K562 (cell line): Measurements from ENCODE around the gene HJV. TPM values are rescaled to one million over a fixed set of nuclear protein-coding genes. Genes with fewer than 3 reads are reported as not detected.

Source experiments
- CEBPB ChIP-seq: fragments of 450-650 bp; IDR thresholded peaks from 2 replicates; pipeline ENCODE4 v1.6.1; 2016; ENCODE audit warnings: missing genetic modification characterization, missing compliant biosample characterization
- CEBPG ChIP-seq, 3 experiments: fragments of 200-800 bp in 1 of 3; sonication (Bioruptor generic) in 1 of 3; sonication (generic) in 1 of 3; formaldehyde crosslinking in 1 of 3; IDR thresholded peaks in 2 of 3; conservative IDR thresholded peaks in 1 of 3; 2 replicates each; pipeline versions ENCODE4 v1.6.1 to v1.8.0; 2016 to 2022; ENCODE audit warnings: missing compliant biosample characterization in 2 of 3, missing genetic modification characterization in 2 of 3, mild to moderate bottlenecking in 1 of 3, missing genetic modification reagents in 1 of 3
- FOXJ2 ChIP-seq: fragments of 200-800 bp; sonication (Bioruptor generic); IDR thresholded peaks from 2 replicates; pipeline ENCODE4 v1.6.1; 2016; ENCODE audit warnings: missing genetic modification characterization, missing compliant biosample characterization
- HDAC1 ChIP-seq, 2 experiments: fragments of 450-650 bp; IDR thresholded peaks; 2 replicates each; pipeline ENCODE4 v1.6.1; 2016 to 2017; ENCODE audit warnings: inconsistent platforms in 1 of 2, mild to moderate bottlenecking in 1 of 2, moderate library complexity in 1 of 2
- RAD51 ChIP-seq: fragments of 450-650 bp; IDR thresholded peaks from 2 replicates; pipeline ENCODE4 v1.7.1; 2016; ENCODE audit warnings: low read depth, mild to moderate bottlenecking, borderline replicate concordance
- RCOR1 ChIP-seq, 2 experiments: IDR thresholded peaks; 2 replicates each; pipeline ENCODE4 v1.6.1; 2012; ENCODE audit warnings: low read depth in 2 of 2, low read length in 2 of 2, borderline replicate concordance in 1 of 2, improper control_type of control experiment in 1 of 2
- SMARCC2 ChIP-seq: fragments of 450-650 bp; IDR thresholded peaks from 2 replicates; pipeline ENCODE4 v1.6.1; 2017; ENCODE audit warnings: antibody characterized with exemption, moderate library complexity, mild to moderate bottlenecking, low read depth
- ZNF212 ChIP-seq: fragments of 450-650 bp; formaldehyde crosslinking; IDR thresholded peaks from 2 replicates; pipeline ENCODE4 v1.4.0; 2020; ENCODE audit warnings: mild to moderate bottlenecking
- ZNF224 ChIP-seq: sonication (generic); formaldehyde crosslinking; IDR thresholded peaks from 2 replicates; pipeline ENCODE4 v1.8.0; 2022; ENCODE audit warnings: mild to moderate bottlenecking, missing genetic modification reagents
- polyA plus RNA-seq, 8 experiments: library from polyadenylated mRNA; depleted of rRNA in 4 of 8; stranded (reverse) in 5 of 8; unstranded in 3 of 8; fragments of >200 nt; fragmentation: Nextera tagmentation in 2 of 8; fragmentation: Illumina TruSeq in 1 of 8; extraction: Ambion mirVana in 2 of 8; extraction: Trizol in 1 of 8; gene quantifications; 2 replicates each; pipeline versions ENCODE4 v1.2.1 to v1.2.3, GENCODE V29; 2011 to 2014; ENCODE audit warnings: inconsistent platforms in 1 of 8, missing spikeins in 1 of 8
- total RNA-seq, 7 experiments: library from RNA; depleted of rRNA in 6 of 7; stranded (reverse); fragments of >200 nt in 6 of 7; fragmentation: Illumina TruSeq in 2 of 7; extraction: Trizol in 2 of 7; gene quantifications; 2 replicates each; pipeline versions ENCODE4 v1.2.1 to v1.2.3, GENCODE V29; 2011 to 2021; ENCODE audit warnings: low replicate concordance in 1 of 7
- TF ChIP-seq, protein P1 (sequence below), 3 experiments: fragments of 200-800 bp in 1 of 3; fragments of 250-450 bp in 1 of 3; fragments of 450-650 bp in 1 of 3; sonication (Bioruptor Pico) in 1 of 3; sonication (Bioruptor generic) in 1 of 3; formaldehyde crosslinking in 1 of 3; IDR thresholded peaks; 2 replicates each; pipeline versions ENCODE4 v1.6.1 to v1.8.0; 2016 to 2022; ENCODE audit warnings: mild to moderate bottlenecking in 2 of 3, missing genetic modification characterization in 2 of 3, missing compliant biosample characterization in 1 of 3, moderate library complexity in 1 of 3
- TF ChIP-seq, protein P2 (sequence below): sonication (generic); formaldehyde crosslinking; IDR thresholded peaks from 2 replicates; pipeline ENCODE4 v1.8.1; 2023; ENCODE audit warnings: mild to moderate bottlenecking, missing genetic modification reagents

Gene HJV
- total and polyA plus RNA-seq, 9 of the 15 experiments (the other 6 are each of a cell fraction or from before 2014, with no cell fraction given) = 1.0 to 6.6 (median 2.4) TPM

DNA sequence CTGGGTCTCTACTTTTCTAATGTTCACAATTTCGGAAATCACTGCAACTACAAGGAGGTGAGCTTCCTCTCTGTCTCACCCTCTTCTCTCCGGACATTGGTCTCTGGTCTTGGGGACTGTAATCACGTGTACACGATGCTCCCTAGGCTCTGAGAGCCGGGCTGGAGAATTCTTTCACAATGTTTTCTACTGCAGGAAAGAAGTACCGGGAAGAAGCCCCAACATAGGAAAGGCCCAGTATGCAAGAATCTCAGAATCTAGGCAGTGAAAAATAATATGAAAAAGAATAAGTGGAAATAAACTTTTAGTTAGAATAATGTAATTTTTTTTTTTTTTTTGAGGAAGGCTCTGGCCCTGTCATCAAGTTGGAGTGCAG lies 13.5 kb upstream of the HJV start (continued):
- TF ChIP-seq, protein P1, sequence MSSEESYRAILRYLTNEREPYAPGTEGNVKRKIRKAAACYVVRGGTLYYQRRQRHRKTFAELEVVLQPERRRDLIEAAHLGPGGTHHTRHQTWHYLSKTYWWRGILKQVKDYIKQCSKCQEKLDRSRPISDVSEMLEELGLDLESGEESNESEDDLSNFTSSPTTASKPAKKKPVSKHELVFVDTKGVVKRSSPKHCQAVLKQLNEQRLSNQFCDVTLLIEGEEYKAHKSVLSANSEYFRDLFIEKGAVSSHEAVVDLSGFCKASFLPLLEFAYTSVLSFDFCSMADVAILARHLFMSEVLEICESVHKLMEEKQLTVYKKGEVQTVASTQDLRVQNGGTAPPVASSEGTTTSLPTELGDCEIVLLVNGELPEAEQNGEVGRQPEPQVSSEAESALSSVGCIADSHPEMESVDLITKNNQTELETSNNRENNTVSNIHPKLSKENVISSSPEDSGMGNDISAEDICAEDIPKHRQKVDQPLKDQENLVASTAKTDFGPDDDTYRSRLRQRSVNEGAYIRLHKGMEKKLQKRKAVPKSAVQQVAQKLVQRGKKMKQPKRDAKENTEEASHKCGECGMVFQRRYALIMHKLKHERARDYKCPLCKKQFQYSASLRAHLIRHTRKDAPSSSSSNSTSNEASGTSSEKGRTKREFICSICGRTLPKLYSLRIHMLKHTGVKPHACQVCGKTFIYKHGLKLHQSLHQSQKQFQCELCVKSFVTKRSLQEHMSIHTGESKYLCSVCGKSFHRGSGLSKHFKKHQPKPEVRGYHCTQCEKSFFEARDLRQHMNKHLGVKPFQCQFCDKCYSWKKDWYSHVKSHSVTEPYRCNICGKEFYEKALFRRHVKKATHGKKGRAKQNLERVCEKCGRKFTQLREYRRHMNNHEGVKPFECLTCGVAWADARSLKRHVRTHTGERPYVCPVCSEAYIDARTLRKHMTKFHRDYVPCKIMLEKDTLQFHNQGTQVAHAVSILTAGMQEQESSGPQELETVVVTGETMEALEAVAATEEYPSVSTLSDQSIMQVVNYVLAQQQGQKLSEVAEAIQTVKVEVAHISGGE (CRISPR knock-in tag; IDR thresholded peaks at IDR 0.05) = 0 out of 6 replicates have a peak, but pooled peaks of 1 of the 3 experiments have one; percentile 12
- TF ChIP-seq RCOR1 (IDR thresholded peaks at IDR 0.05; ENCODE audit: borderline replicate concordance in 1 of 2, low read depth in 2 of 2, low read length in 2 of 2) (peak in 1 of 2 experiments; percentile 25; a peak in 1 of 4 replicates), RAD51 (peak; percentile 56), HDAC1 (IDR thresholded peaks at IDR 0.05) (0 out of 4 replicates have a peak, but pooled peaks of 1 of the 2 experiments have one; percentile 2), FOXJ2 (0 out of 2 replicates have a peak, but pooled peaks have one; percentile 45), ZNF224 (CRISPR knock-in tag) (no peak), CEBPB (tag) (peak; percentile 21; the same call in 1 of the 2 replicates), CEBPG (CRISPR knock-in tag; IDR thresholded peaks at IDR 0.05) (no peak), CEBPG (tag; conservative IDR thresholded peaks at IDR 0.05 in 1 of 2, IDR thresholded peaks at IDR 0.05 in 1 of 2) (0 out of 4 replicates have a peak, but pooled peaks of 1 of the 2 experiments have one; percentile 6), SMARCC2 (peak; percentile 34; the same call in 1 of the 2 replicates), ZNF212 (CRISPR knock-in tag) (no peak)
- TF ChIP-seq, protein P2, sequence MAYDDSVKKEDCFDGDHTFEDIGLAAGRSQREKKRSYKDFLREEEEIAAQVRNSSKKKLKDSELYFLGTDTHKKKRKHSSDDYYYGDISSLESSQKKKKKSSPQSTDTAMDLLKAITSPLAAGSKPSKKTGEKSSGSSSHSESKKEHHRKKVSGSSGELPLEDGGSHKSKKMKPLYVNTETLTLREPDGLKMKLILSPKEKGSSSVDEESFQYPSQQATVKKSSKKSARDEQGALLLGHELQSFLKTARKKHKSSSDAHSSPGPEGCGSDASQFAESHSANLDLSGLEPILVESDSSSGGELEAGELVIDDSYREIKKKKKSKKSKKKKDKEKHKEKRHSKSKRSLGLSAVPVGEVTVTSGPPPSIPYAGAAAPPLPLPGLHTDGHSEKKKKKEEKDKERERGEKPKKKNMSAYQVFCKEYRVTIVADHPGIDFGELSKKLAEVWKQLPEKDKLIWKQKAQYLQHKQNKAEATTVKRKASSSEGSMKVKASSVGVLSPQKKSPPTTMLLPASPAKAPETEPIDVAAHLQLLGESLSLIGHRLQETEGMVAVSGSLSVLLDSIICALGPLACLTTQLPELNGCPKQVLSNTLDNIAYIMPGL (CRISPR knock-in tag) = no peak
- TF ChIP-seq, all 486 proteins: peak for 12
